ENCODE measurements around the gene GIMAP7. TPM values are rescaled to one million over a fixed set of nuclear protein-coding genes. Genes with fewer than 3 reads are reported as not detected.
A peak's percentile ranks its signal among the peaks of the same experiment; 100 is the strongest.

The GIMAP7 gene
- total RNA-seq: 10 to 100 TPM in 2 of 3 donors, 1 to 10 TPM in 1; 9.4 to 22.1 (median 15.7) TPM

DNA sequence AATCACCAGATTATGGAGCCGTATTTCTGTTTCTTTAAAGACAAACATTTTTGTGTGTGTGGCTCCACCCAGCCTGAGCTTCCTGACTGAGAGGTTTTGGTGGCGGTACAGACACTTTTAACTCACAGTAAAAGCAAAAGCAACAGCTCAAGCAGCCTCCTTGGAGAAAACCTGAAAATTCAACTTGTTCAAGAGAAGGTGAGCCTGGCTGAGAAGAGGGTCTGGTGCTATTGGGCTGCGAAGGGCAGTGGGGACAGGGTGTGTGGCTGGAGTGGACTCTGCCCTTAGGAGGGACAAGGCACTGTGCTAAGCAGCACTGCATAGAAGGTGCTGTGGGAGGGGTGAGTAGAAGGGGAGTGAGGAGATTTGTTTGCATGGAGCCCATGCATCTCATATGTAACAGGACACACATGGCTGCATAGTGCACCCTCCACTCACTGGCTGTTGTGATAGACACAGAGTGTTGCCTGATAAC lies at the start of gene GIMAP7:
TSS of gene GIMAP7 (plus strand) at position 125 of the 475 bp plus-strand sequence. CDS start 5,103 bp downstream, outside the sequence.
- H3K4me3 ChIP-seq: peak within 1 kb of the TSS; percentile 44 to 53 (median 46)
- peak within 1 kb of the TSS; percentile 29 to 73 for H3K27ac ChIP-seq
- no peaks in the 10 kb centered on the region for H3K4me1 ChIP-seq
- TF ChIP-seq POLR2AphosphoS5 (IDR thresholded peaks at IDR 0.05) (no peak), CTCF (IDR thresholded peaks at IDR 0.05) (no peak), POLR2A (IDR thresholded peaks at IDR 0.05) (no peak)
- intact Hi-C loops (cut with DNase I; ENCODE audit: low total_unique reads): no loop called here
- H3K9me3 ChIP-seq: no peaks in the 10 kb centered on the region
- no peaks in the 10 kb centered on the region for H3K36me3 ChIP-seq
- DNase-seq (ENCODE audit: low spot score in 2 of 2): no peak
- no peaks in the 10 kb centered on the region for H3K27me3 ChIP-seq

GRCh38 chr7:150464962-150465361 lies 49.7 kb upstream of the GIMAP7 start:
- DNase-seq (ENCODE audit: low spot score in 2 of 2): no peak
- TF ChIP-seq CTCF (IDR thresholded peaks at IDR 0.05): no peak
- no peak for TF ChIP-seq POLR2A (IDR thresholded peaks at IDR 0.05)
- TF ChIP-seq POLR2AphosphoS5 (IDR thresholded peaks at IDR 0.05): no peak

DNA sequence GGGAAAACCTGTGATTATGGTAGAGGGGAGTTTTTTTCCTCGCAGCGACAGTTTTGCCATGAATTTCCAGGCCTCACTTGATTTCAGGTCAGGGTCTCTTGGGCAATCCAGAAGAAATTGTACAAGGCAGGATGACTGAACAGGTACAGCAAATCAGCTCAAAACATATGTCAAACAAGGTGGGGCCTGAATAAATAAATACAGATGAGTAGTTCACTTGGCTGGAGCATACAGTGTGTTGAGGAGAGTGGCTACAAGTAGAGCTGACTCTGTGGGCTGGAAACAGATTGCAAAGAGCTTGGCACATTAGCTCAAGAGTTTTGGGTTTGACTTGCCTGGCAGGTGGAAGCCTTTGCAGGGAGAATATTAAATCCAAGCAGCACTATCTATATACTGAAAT lies 49.3 kb upstream of the GIMAP7 start:
- no peak for DNase-seq (ENCODE audit: low spot score in 2 of 2)
- Histone ChIP-seq H3K36me3 (no peaks in the 10 kb centered on the region), H3K9me3 (peaks cover 17 to 29% of the 10 kb centered on the region in 2 donors), H3K27me3 (no peaks in the 10 kb centered on the region), H3K4me3 (no peak overlapping the region), H3K27ac (peak overlapping the region in 1 of 2 donors; percentile 14), H3K4me1 (no peaks in the 10 kb centered on the region)
- TF ChIP-seq CTCF (IDR thresholded peaks at IDR 0.05) (no peak), POLR2AphosphoS5 (IDR thresholded peaks at IDR 0.05) (no peak), POLR2A (IDR thresholded peaks at IDR 0.05) (no peak)
- intact Hi-C loops (cut with DNase I; ENCODE audit: low total_unique reads): no loop called here

More at GRCh38 chr7:150464962-150465361, 49.7 kb upstream of the GIMAP7 start:
- H3K27me3 ChIP-seq: no peaks in the 10 kb centered on the region
- peak overlapping the region in 1 of 2 donors; percentile 14 for H3K27ac ChIP-seq
- H3K36me3 ChIP-seq: no peaks in the 10 kb centered on the region
- no peaks in the 10 kb centered on the region for H3K4me1 ChIP-seq
- H3K4me3 ChIP-seq: no peak overlapping the region
- peaks cover 17 to 29% of the 10 kb centered on the region in 2 donors for H3K9me3 ChIP-seq
- intact Hi-C loops (cut with DNase I; ENCODE audit: low total_unique reads): loop anchor here (5.0 kb wide), 1 partner anchor 87 kb away; no protein-coding TSS in a partner anchor

GRCh38 chr7:150466477-150466876 lies 48.2 kb upstream of the GIMAP7 start:
- intact Hi-C loops (cut with DNase I; ENCODE audit: low total_unique reads): no loop called here
- peaks cover 17 to 21% of the 10 kb centered on the region in 2 donors for H3K9me3 ChIP-seq
- H3K36me3 ChIP-seq: no peaks in the 10 kb centered on the region
- TF ChIP-seq POLR2AphosphoS5 (IDR thresholded peaks at IDR 0.05) (peak in 1 of 3 donors; percentile 12), POLR2A (IDR thresholded peaks at IDR 0.05) (no peak)
- peak overlapping the region in 1 of 3 donors; percentile 50 for H3K4me3 ChIP-seq
- H3K4me1 ChIP-seq: no peaks in the 10 kb centered on the region
- peak overlapping the region in 1 of 2 donors; percentile 68 for H3K27ac ChIP-seq
- H3K27me3 ChIP-seq: no peaks in the 10 kb centered on the region
- DNase-seq (ENCODE audit: low spot score in 2 of 2): no peak

GRCh38 chr7:150468241-150468640 lies 46.4 kb upstream of the GIMAP7 start:
- H3K27me3 ChIP-seq: no peaks in the 10 kb centered on the region
- intact Hi-C loops (cut with DNase I; ENCODE audit: low total_unique reads): no loop called here

More at GRCh38 chr7:150468241-150468640, 46.4 kb upstream of the GIMAP7 start:
- DNase-seq (ENCODE audit: low spot score in 2 of 2): no peak
- no peaks in the 10 kb centered on the region for H3K36me3 ChIP-seq
- peaks cover 5 to 7% of the 10 kb centered on the region in 2 donors for H3K9me3 ChIP-seq
- peak overlapping the region; percentile 3 to 50 (median 35) for H3K4me3 ChIP-seq
- peak overlapping the region in 1 of 2 donors; percentile 19 for H3K27ac ChIP-seq
- no peaks in the 10 kb centered on the region for H3K4me1 ChIP-seq
- TF ChIP-seq POLR2AphosphoS5 (IDR thresholded peaks at IDR 0.05) (no peak), POLR2A (IDR thresholded peaks at IDR 0.05) (no peak), CTCF (IDR thresholded peaks at IDR 0.05) (no peak)

Data from breast epithelium (tissue), 4 donors.